Natural killer cell treated with Interleukin-12 subunit alpha and Interleukin-12 subunit beta and Interleukin-15 and Interleukin-18, amount 100 ng/mL, for 72 hours (primary cell): Measurements from ENCODE around the gene APPBP2. TPM values are rescaled to one million over a fixed set of nuclear protein-coding genes. Genes with fewer than 3 reads are reported as not detected.

Source experiments
- ATAC-seq, 2 donors: fragments of 150-1000 bp; cut with Tn5 transposase in 1 of 2; sonication (Bioruptor Pico), chemical (Tn5 transposase) in 1 of 2; 2 replicates each; pipeline ENCODE4 v1.10.0; 2021
- DNase-seq: peaks from one replicate; pipeline ENCODE4 v3.0.0; 2022; ENCODE audit warnings: low spot score
- H3K27ac Mint-ChIP-seq, 2 donors: 1 replicate in 1 of 2; 2 replicates in 1 of 2; pipeline ENCODE4 v1.8.0; 2022; ENCODE audit warnings: mixed read lengths in 2 of 2, mild to moderate bottlenecking in 1 of 2, moderate library complexity in 1 of 2
- H3K27me3 Mint-ChIP-seq, 2 donors: 1 replicate in 1 of 2; 2 replicates in 1 of 2; pipeline ENCODE4 v1.8.0; 2022; ENCODE audit warnings: mixed read lengths in 2 of 2
- H3K36me3 Mint-ChIP-seq: one replicate; pipeline ENCODE4 v1.8.0; 2022; ENCODE audit warnings: mixed read lengths
- H3K4me1 Mint-ChIP-seq, 2 donors: 1 replicate in 1 of 2; 2 replicates in 1 of 2; pipeline ENCODE4 v1.8.0; 2022; ENCODE audit warnings: low read depth in 2 of 2, mixed read lengths in 2 of 2, mild to moderate bottlenecking in 1 of 2
- H3K4me3 Mint-ChIP-seq: one replicate; pipeline ENCODE4 v1.8.0; 2022; ENCODE audit warnings: mixed read lengths
- H3K9me3 Mint-ChIP-seq: 2 replicates; pipeline ENCODE4 v1.8.0; 2022; ENCODE audit warnings: mixed read lengths
- total RNA-seq, 2 donors: library from RNA; stranded (reverse); gene quantifications; one replicate each; pipeline ENCODE4 v1.2.3, GENCODE V29; 2022

Gene APPBP2
- total RNA-seq, 2 donors from 2014 or later: 24.0 to 29.4 TPM

GRCh38 chr17:60545465-60546191 lies 19.6 kb upstream of the APPBP2 start:
- no peak for DNase-seq
- no peak for ATAC-seq

GRCh38 chr17:60542071-60542470 lies 16.0 kb upstream of the APPBP2 start:
- ATAC-seq (no peak), DNase-seq (no peak)
- Mint-ChIP-seq H3K27me3 (peaks cover 0 to 5% of the 10 kb centered on the region in 2 donors), H3K27ac (no peak overlapping the region), H3K4me1 (no peaks in the 10 kb centered on the region), H3K9me3 (no peaks in the 10 kb centered on the region), H3K36me3 (no peaks in the 10 kb centered on the region), H3K4me3 (no peak overlapping the region)

More at GRCh38 chr17:60545465-60546191, 19.6 kb upstream of the APPBP2 start:
- Mint-ChIP-seq H3K27ac (no peak overlapping the region), H3K9me3 (no peaks in the 10 kb centered on the region), H3K4me1 (no peaks in the 10 kb centered on the region), H3K27me3 (no peaks in the 10 kb centered on the region), H3K4me3 (no peak overlapping the region), H3K36me3 (no peaks in the 10 kb centered on the region)

DNA sequence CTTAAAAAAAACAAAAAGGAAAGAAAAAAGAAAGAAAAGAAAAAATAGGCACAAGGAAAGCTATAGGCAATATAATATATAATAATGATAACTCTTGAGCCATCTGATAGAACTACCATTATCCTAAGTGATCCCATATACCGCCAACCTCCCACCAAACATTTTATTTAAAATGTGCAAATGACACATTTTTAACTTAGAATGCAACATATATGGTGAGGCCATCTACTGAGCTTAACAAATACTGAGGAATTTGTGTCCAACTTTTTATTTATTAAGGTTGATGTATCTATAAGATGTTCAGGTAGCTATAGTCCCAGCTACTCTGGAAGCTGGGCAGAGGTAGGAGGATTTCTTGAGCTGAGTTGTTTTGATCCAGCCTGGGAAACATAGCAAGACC lies 14.4 kb upstream of the APPBP2 start:
- Mint-ChIP-seq H3K9me3 (no peaks in the 10 kb centered on the region), H3K36me3 (no peaks in the 10 kb centered on the region), H3K4me1 (no peaks in the 10 kb centered on the region), H3K27me3 (peaks cover 0 to 5% of the 10 kb centered on the region in 2 donors), H3K4me3 (no peak overlapping the region), H3K27ac (no peak overlapping the region)
- ATAC-seq (no peak), DNase-seq (no peak)

GRCh38 chr17:60539807-60540206 lies 13.8 kb upstream of the APPBP2 start:
- Mint-ChIP-seq H3K4me3 (no peak overlapping the region), H3K9me3 (no peaks in the 10 kb centered on the region), H3K27ac (no peak overlapping the region), H3K36me3 (no peaks in the 10 kb centered on the region), H3K4me1 (no peaks in the 10 kb centered on the region), H3K27me3 (peaks cover 0 to 5% of the 10 kb centered on the region in 2 donors)
- ATAC-seq (no peak), DNase-seq (no peak)

DNA sequence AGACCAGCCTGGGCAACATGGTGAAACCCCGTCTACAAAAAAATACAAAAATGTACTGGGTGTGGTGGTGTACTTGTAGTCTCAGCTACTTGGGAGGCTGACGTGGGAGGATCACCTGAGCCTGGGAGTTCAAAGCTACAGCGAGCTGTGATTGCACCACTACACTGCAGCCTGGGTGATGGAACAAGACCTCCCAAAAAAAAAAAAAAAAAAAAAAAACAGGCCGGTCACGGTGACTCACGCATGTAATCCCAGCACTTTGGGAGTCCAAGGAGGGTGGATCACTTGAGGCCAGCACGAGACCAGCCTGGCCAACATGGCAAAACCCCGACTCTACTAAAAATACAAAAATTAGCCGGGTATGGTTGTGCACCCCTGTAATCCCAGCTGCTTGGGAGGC lies 12.7 kb upstream of the APPBP2 start:
- Mint-ChIP-seq H3K27ac (no peak overlapping the region), H3K27me3 (peaks cover 0 to 5% of the 10 kb centered on the region in 2 donors), H3K4me1 (no peaks in the 10 kb centered on the region), H3K36me3 (no peaks in the 10 kb centered on the region), H3K9me3 (no peaks in the 10 kb centered on the region), H3K4me3 (no peak overlapping the region)
- no peak for ATAC-seq
- no peak for DNase-seq

- no peaks in the 10 kb centered on the region for H3K9me3 Mint-ChIP-seq
- no peak overlapping the region for H3K4me3 Mint-ChIP-seq
- H3K27me3 Mint-ChIP-seq: peaks cover 0 to 5% of the 10 kb centered on the region in 2 donors
- H3K27ac Mint-ChIP-seq: no peak overlapping the region
- no peak for DNase-seq
- ATAC-seq: no peak
- no peaks in the 10 kb centered on the region for H3K36me3 Mint-ChIP-seq
- no peaks in the 10 kb centered on the region for H3K4me1 Mint-ChIP-seq
These were observed 9.6 kb upstream of the APPBP2 start for GRCh38 chr17:60535382-60536279.

GRCh38 chr17:60534613-60535157 lies 8.6 kb upstream of the APPBP2 start:
- no peak for ATAC-seq
- H3K4me1 Mint-ChIP-seq: no peaks in the 10 kb centered on the region
- DNase-seq: no peak
- no peak overlapping the region for H3K4me3 Mint-ChIP-seq
- no peaks in the 10 kb centered on the region for H3K9me3 Mint-ChIP-seq
- peaks cover 0 to 5% of the 10 kb centered on the region in 2 donors for H3K27me3 Mint-ChIP-seq
- no peak overlapping the region for H3K27ac Mint-ChIP-seq
- no peaks in the 10 kb centered on the region for H3K36me3 Mint-ChIP-seq

- Mint-ChIP-seq H3K4me1 (no peaks in the 10 kb centered on the region), H3K9me3 (no peaks in the 10 kb centered on the region), H3K36me3 (no peaks in the 10 kb centered on the region), H3K27ac (no peak overlapping the region), H3K27me3 (peaks cover 0 to 3% of the 10 kb centered on the region in 2 donors), H3K4me3 (no peak overlapping the region)
- no peak for DNase-seq
- ATAC-seq: no peak
These were observed 8.0 kb upstream of the APPBP2 start for GRCh38 chr17:60534010-60534555.

DNA sequence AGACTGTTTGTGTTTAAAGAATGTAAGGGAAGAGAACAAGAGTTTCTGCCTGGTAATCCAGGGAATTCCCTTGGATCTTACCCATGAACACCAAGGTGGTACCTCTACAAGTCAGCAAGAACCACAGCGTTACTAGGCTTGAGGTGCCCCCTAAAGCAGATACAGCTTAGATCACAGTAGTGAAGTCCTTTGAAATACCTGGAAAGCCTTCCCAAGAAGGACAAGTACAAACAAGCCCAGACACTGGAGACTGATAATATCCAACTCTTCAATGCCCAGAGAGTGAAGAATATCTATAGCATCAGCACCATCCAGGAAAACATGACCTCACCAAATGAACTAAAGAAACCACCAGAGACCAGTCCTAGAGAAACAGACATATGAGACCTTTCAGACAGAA lies 3.8 kb upstream of the APPBP2 start:
- ATAC-seq (no peak), DNase-seq (no peak)
- H3K27ac Mint-ChIP-seq: no peak overlapping the region
- peaks cover 6 to 11% of the 10 kb centered on the region in 2 donors for H3K4me1 Mint-ChIP-seq
- no peaks in the 10 kb centered on the region for H3K9me3 Mint-ChIP-seq
- H3K4me3 Mint-ChIP-seq: no peak overlapping the region
- H3K36me3 Mint-ChIP-seq: peaks cover 6% of the 10 kb centered on the region
- no peaks in the 10 kb centered on the region for H3K27me3 Mint-ChIP-seq

DNA sequence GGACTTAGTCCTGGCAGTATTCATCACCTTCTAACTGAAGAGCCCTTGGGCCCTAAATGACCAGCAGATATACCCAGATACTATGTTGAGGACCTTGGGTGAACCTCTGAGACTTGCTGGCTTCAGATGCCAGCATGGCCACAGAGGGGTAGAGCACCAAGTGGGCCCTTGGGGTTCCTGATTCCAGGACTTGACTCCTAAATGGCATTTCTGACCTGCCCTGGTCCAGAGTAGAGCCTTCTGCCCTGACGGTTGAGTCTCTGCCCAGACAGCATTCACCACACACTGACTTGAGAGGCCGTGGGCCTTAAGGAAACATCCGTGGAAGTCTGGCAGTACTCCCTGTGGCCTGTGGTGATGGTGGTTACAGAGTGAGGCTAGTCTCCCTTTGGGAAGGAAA lies 2.8 kb upstream of the APPBP2 start:
- ATAC-seq (no peak), DNase-seq (no peak)
- Mint-ChIP-seq H3K27ac (no peak overlapping the region), H3K9me3 (no peaks in the 10 kb centered on the region), H3K36me3 (peaks cover 6% of the 10 kb centered on the region), H3K4me1 (peaks cover 15 to 16% of the 10 kb centered on the region in 2 donors), H3K4me3 (no peak overlapping the region), H3K27me3 (no peaks in the 10 kb centered on the region)

GRCh38 chr17:60527701-60528100 lies 1.7 kb upstream of the APPBP2 start:
- no peaks in the 10 kb centered on the region for H3K27me3 Mint-ChIP-seq
- H3K36me3 Mint-ChIP-seq: peaks cover 6% of the 10 kb centered on the region
- H3K4me3 Mint-ChIP-seq: no peak overlapping the region
- H3K4me1 Mint-ChIP-seq: peaks cover 19 to 22% of the 10 kb centered on the region in 2 donors
- DNase-seq (no peak), ATAC-seq (no peak)
- H3K27ac Mint-ChIP-seq: peak overlapping the region in 1 of 2 donors; percentile 41
- H3K9me3 Mint-ChIP-seq: no peaks in the 10 kb centered on the region

DNA sequence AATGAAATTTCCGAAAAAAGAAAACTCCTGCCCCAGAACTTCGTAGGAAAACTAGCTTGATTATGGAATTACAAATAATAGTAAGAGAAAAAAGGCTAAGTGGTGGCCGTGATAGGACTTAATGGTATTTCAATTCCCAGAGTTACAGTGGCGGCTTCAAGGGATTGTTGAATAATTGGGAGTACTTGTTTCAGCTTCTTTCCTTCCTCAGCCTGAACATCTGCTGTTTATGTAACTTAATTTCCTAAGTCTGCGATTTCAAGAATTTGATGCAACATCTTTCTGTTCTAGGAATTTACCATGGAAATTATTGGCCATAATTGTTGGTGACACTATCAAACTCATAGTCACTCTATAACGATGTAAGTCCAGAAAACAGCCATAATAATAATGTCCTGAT lies 684 bp upstream of the APPBP2 start:
- H3K4me3 Mint-ChIP-seq: peak overlapping the region; percentile 97
- no peaks in the 10 kb centered on the region for H3K9me3 Mint-ChIP-seq
- no peaks in the 10 kb centered on the region for H3K27me3 Mint-ChIP-seq
- peak overlapping the region; percentile 91 to 95 for H3K27ac Mint-ChIP-seq
- H3K36me3 Mint-ChIP-seq: peaks cover 6% of the 10 kb centered on the region
- H3K4me1 Mint-ChIP-seq: peaks cover 27 to 30% of the 10 kb centered on the region in 2 donors
- ATAC-seq: no peak
- no peak for DNase-seq

- H3K4me3 Mint-ChIP-seq: peak overlapping the region; percentile 97
These were observed 736 bp downstream of the APPBP2 start for GRCh38 chr17:60525328-60525684.

More at GRCh38 chr17:60525328-60525684, 736 bp downstream of the APPBP2 start:
- Mint-ChIP-seq H3K27ac (peak overlapping the region; percentile 91 to 95), H3K4me1 (peaks cover 30 to 34% of the 10 kb centered on the region in 2 donors), H3K36me3 (peaks cover 6% of the 10 kb centered on the region), H3K9me3 (no peaks in the 10 kb centered on the region), H3K27me3 (no peaks in the 10 kb centered on the region)
- ATAC-seq (peak in 1 of 2 donors; percentile 46), DNase-seq (no peak)
